ENCODE data around the gene NCOA5.

NCOA5 gene

GRCh38 chr20:46063151-46063550, 26.6 kb downstream of the NCOA5 start:
- DNase-seq (ENCODE audit: low read depth in 2 of 3, low spot score in 2 of 3): no peak

GRCh38 chr20:46062621-46063020, 27.1 kb downstream of the NCOA5 start:
- DNase-seq (ENCODE audit: low read depth in 2 of 3, low spot score in 2 of 3): no peak

GRCh38 chr20:46062151-46062550, 27.6 kb downstream of the NCOA5 start:
- DNase-seq (ENCODE audit: low read depth in 2 of 3, low spot score in 2 of 3): no peak

GRCh38 chr20:46060975-46061374, 28.8 kb downstream of the NCOA5 start:
- DNase-seq (ENCODE audit: low read depth in 2 of 3, low spot score in 2 of 3): no peak

GRCh38 chr20:46060301-46060881, 29.4 kb downstream of the NCOA5 start:
- no peak for DNase-seq (ENCODE audit: low read depth in 2 of 3, low spot score in 2 of 3)

- DNase-seq (ENCODE audit: low read depth in 2 of 3, low spot score in 2 of 3): no peak
These were observed 31.0 kb downstream of the NCOA5 start for GRCh38 chr20:46058599-46059281.

GRCh38 chr20:46057856-46058598, 31.7 kb downstream of the NCOA5 start:
- no peak for DNase-seq (ENCODE audit: low read depth in 2 of 3, low spot score in 2 of 3)

- DNase-seq (ENCODE audit: low read depth in 2 of 3, low spot score in 2 of 3): no peak
These were observed 32.5 kb downstream of the NCOA5 start for GRCh38 chr20:46056970-46057855.

- DNase-seq (ENCODE audit: low read depth in 2 of 3, low spot score in 2 of 3): no peak
These were observed 33.5 kb downstream of the NCOA5 start for GRCh38 chr20:46056027-46056833.

GRCh38 chr20:46055269-46055668, 34.5 kb downstream of the NCOA5 start:
- DNase-seq (ENCODE audit: low read depth in 2 of 3, low spot score in 2 of 3): no peak

- DNase-seq (ENCODE audit: low read depth in 2 of 3, low spot score in 2 of 3): no peak
These were observed 35.2 kb downstream of the NCOA5 start for GRCh38 chr20:46054606-46055005.

GRCh38 chr20:46053416-46053815, 36.3 kb downstream of the NCOA5 start:
- DNase-seq (ENCODE audit: low read depth in 2 of 3, low spot score in 2 of 3): no peak

- no peak for DNase-seq (ENCODE audit: low read depth in 2 of 3, low spot score in 2 of 3)
These were observed 38.0 kb downstream of the NCOA5 start for GRCh38 chr20:46051556-46052308.

GRCh38 chr20:46050885-46051284, 38.9 kb downstream of the NCOA5 start:
- no peak for DNase-seq (ENCODE audit: low read depth in 2 of 3, low spot score in 2 of 3)

- DNase-seq (ENCODE audit: low read depth in 2 of 3, low spot score in 2 of 3): no peak
These were observed 39.3 kb downstream of the NCOA5 start for GRCh38 chr20:46050444-46050843.

GRCh38 chr20:46049815-46050214, 39.9 kb downstream of the NCOA5 start:
- DNase-seq (ENCODE audit: low read depth in 2 of 3, low spot score in 2 of 3): no peak

- DNase-seq (ENCODE audit: low read depth in 2 of 3, low spot score in 2 of 3): no peak
These were observed 40.6 kb downstream of the NCOA5 start for GRCh38 chr20:46049190-46049589.

GRCh38 chr20:46047821-46048220, 41.9 kb downstream of the NCOA5 start:
- no peak for DNase-seq (ENCODE audit: low read depth in 2 of 3, low spot score in 2 of 3)

- no peak for DNase-seq (ENCODE audit: low read depth in 2 of 3, low spot score in 2 of 3)
These were observed 43.0 kb downstream of the NCOA5 start for GRCh38 chr20:46046588-46047310.

All from activated CD8-positive, alpha-beta memory T cell treated with anti-CD3 and anti-CD28 coated beads for 48 hours (primary cell).